Natural killer cell (primary cell): ENCODE data around the gene NDUFS6. TPM values are rescaled to one million over a fixed set of nuclear protein-coding genes. Genes with fewer than 3 reads are reported as not detected.

Source experiments
- ATAC-seq, 3 donors: fragments of 150-1000 bp in 2 of 3; fragments of 200-7000 bp in 1 of 3; cut with Tn5 transposase; 1 replicate in 1 of 3; 2 replicates in 2 of 3; pipeline ENCODE4 v1.10.0; 2021; ENCODE audit warnings: mild to moderate bottlenecking in 2 of 3, moderate library complexity in 2 of 3
- DNase-seq, 2 donors: peaks; one replicate each; pipeline versions ENCODE4 v3.0.0 to v3.0.0-alpha.2; 2013 to 2021; ENCODE audit warnings: mixed read lengths in 1 of 2
- H3K27ac ChIP-seq: one replicate; pipeline ENCODE4 v1.5.1; 2013; ENCODE audit warnings: mild to moderate bottlenecking, low read length
- H3K27me3 ChIP-seq: one replicate; pipeline ENCODE4 v1.6.1; 2013; ENCODE audit warnings: low read length; ENCODE audit not compliant: control insufficient read depth, insufficient read depth
- H3K36me3 ChIP-seq: one replicate; pipeline ENCODE4 v1.6.1; 2013; ENCODE audit warnings: low read length; ENCODE audit not compliant: control insufficient read depth, insufficient read depth
- H3K4me1 ChIP-seq: one replicate; pipeline ENCODE4 v1.6.1; 2013; ENCODE audit warnings: low read length; ENCODE audit not compliant: control insufficient read depth, insufficient read depth
- H3K4me3 ChIP-seq: one replicate; pipeline ENCODE4 v1.5.1; 2013; ENCODE audit warnings: low read length
- H3K9me3 ChIP-seq: one replicate; pipeline ENCODE4 v1.6.1; 2013; ENCODE audit warnings: low read length; ENCODE audit not compliant: control insufficient read depth, insufficient read depth
- H3K27ac Mint-ChIP-seq, 2 donors: one replicate each; pipeline ENCODE4 v1.8.0; 2022; ENCODE audit warnings: mild to moderate bottlenecking in 2 of 2, mixed read lengths in 2 of 2, moderate library complexity in 1 of 2
- H3K27me3 Mint-ChIP-seq, 2 donors: one replicate each; pipeline ENCODE4 v1.8.0; 2022; ENCODE audit warnings: low read depth in 2 of 2, mixed read lengths in 2 of 2
- H3K36me3 Mint-ChIP-seq: one replicate; pipeline ENCODE4 v1.8.0; 2022; ENCODE audit warnings: mixed read lengths
- H3K4me1 Mint-ChIP-seq, 2 donors: one replicate each; pipeline ENCODE4 v1.8.0; 2022; ENCODE audit warnings: mixed read lengths in 2 of 2
- H3K4me3 Mint-ChIP-seq: one replicate; pipeline ENCODE4 v1.8.0; 2022; ENCODE audit warnings: mild to moderate bottlenecking, moderate library complexity, mixed read lengths
- H3K9me3 Mint-ChIP-seq, 2 donors: one replicate each; pipeline ENCODE4 v1.8.0; 2022; ENCODE audit warnings: mixed read lengths in 2 of 2
- WGBS: methylation state at CpG from one replicate; pipeline ENCODE4 v1.1.7; 2013; ENCODE audit warnings: missing lambda C conversion rate; ENCODE audit not compliant: insufficient coverage; 5-methylcytosine and 5-hydroxymethylcytosine counted together
- intact Hi-C: fragments of 100-400 bp; cut with micrococcal nuclease; formaldehyde crosslinking; loops from one replicate; pipeline ENCODE4 v1.14.2; 2022
- total RNA-seq, 4 donors: library from RNA; stranded (reverse); fragments of 120-200 nt in 1 of 4; gene quantifications; one replicate each; pipeline versions ENCODE4 v1.2.3 to v1.2.4, GENCODE V29; 2013 to 2022
- TF ChIP-seq, protein P1 (sequence below): fragments of 200-600 bp; IDR thresholded peaks from one replicate; pipeline ENCODE4 v1.8.0; 2022; ENCODE audit warnings: antibody characterized with exemption

Gene NDUFS6
- total RNA-seq, 3 donors from 2014 or later (not counting 1 experiment from before 2014, with no cell fraction given): 19.2 to 25.9 (median 22.5) TPM

DNA sequence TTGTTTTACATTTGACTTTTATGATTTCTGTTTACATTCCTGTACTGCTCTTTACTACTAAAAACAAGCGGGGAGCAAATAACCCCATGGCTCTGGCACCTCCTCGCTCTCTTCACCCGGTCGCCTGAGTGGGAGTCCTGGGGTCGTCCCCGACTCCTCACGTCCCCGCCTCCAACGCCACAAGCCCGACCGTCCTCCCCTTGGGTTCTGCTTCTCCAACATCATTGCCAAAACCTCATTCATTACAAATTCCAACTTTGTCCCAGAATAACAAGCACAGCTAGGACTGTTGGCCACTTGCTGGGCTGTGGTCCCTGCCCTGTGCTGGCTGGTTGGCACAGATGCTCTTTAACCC is 36.6 kb upstream of the NDUFS6 start:
- no peak overlapping the region for H3K4me3 ChIP-seq
- DNase-seq (no peak), ATAC-seq (no peak)
- Mint-ChIP-seq H3K4me1 (no peaks in the 10 kb centered on the region), H3K27me3 (peaks cover 0 to 17% of the 10 kb centered on the region in 2 donors), H3K9me3 (no peaks in the 10 kb centered on the region), H3K36me3 (no peaks in the 10 kb centered on the region), H3K27ac (no peak overlapping the region), H3K4me3 (no peak overlapping the region)
- intact Hi-C loops: no loop called here
- no peak overlapping the region for H3K27ac ChIP-seq
- WGBS: 91% methylated on average over 11 of the region's 11 CpGs
- H3K27me3 ChIP-seq: no peaks in the 10 kb centered on the region
- no peaks in the 10 kb centered on the region for H3K9me3 ChIP-seq
- no peaks in the 10 kb centered on the region for H3K4me1 ChIP-seq
- H3K36me3 ChIP-seq: no peaks in the 10 kb centered on the region
- TF ChIP-seq, protein P1, sequence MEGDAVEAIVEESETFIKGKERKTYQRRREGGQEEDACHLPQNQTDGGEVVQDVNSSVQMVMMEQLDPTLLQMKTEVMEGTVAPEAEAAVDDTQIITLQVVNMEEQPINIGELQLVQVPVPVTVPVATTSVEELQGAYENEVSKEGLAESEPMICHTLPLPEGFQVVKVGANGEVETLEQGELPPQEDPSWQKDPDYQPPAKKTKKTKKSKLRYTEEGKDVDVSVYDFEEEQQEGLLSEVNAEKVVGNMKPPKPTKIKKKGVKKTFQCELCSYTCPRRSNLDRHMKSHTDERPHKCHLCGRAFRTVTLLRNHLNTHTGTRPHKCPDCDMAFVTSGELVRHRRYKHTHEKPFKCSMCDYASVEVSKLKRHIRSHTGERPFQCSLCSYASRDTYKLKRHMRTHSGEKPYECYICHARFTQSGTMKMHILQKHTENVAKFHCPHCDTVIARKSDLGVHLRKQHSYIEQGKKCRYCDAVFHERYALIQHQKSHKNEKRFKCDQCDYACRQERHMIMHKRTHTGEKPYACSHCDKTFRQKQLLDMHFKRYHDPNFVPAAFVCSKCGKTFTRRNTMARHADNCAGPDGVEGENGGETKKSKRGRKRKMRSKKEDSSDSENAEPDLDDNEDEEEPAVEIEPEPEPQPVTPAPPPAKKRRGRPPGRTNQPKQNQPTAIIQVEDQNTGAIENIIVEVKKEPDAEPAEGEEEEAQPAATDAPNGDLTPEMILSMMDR: no peak

DNA sequence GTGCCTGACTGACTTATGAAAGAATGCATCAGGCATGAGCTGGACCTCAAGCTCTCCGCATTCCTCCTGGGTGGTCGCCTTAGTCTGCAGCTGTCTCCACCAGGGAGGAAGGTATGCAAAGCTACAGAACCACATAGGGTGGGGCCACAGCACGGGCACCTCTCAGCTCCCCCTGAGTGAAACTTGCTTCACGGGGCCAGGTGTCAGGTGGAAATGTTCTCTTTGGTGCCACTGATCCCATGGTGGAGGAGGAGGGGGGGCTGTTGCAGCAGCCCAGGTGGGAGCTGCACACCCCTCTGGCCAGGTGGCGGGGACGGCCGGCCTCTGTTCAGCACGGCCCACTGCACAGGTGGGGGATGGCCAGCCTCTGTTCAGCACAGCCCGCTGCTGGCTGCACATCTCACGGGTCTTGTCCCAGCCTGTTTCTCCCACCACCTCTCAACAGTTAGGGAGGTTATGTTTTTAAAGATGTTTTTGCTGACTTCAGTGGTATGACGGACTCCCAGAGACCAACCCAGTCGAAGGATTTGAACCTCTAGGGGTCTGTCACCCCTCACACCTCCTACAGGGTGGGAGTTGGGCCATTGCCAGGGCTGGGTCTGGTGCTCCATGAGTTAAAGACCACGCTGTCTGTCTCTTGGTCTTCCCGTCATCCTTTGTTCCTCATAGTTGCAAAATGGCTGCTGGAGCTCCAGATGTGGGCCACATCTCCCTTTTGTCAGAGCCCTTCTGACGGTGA is 35.9 kb upstream of the NDUFS6 start:
- WGBS: 87% methylated on average over 14 of the region's 15 CpGs
- intact Hi-C loops: no loop called here
- no peaks in the 10 kb centered on the region for H3K9me3 ChIP-seq
- no peak overlapping the region for H3K4me3 Mint-ChIP-seq
- H3K27ac ChIP-seq: no peak overlapping the region
- H3K9me3 Mint-ChIP-seq: no peaks in the 10 kb centered on the region
- no peaks in the 10 kb centered on the region for H3K36me3 ChIP-seq
- TF ChIP-seq, protein P1: no peak
- no peaks in the 10 kb centered on the region for H3K4me1 ChIP-seq
- no peak overlapping the region for H3K27ac Mint-ChIP-seq
- H3K4me1 Mint-ChIP-seq: no peaks in the 10 kb centered on the region
- H3K4me3 ChIP-seq: no peak overlapping the region
- ATAC-seq (no peak), DNase-seq (no peak)
- peaks cover 0 to 17% of the 10 kb centered on the region in 2 donors for H3K27me3 Mint-ChIP-seq
- H3K36me3 Mint-ChIP-seq: no peaks in the 10 kb centered on the region
- H3K27me3 ChIP-seq: no peaks in the 10 kb centered on the region

DNA sequence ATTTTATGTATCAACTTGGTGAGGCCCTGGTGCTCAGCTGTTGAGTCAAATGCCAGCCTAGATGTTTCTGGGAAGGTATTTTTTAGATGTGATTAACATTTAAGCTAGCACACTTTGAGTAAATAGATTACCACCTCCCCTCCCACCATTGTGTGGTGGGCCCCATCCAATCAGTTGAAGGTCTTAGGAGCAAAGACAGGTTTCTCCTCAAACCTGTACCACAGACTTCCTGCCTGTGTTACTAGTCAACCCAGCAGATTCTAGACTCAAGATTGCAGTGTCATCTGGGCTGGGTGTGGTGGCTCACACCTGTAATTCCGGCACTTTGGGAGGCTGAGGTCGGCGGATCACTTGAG is 35.3 kb upstream of the NDUFS6 start:
- no peaks in the 10 kb centered on the region for H3K4me1 ChIP-seq
- no peak overlapping the region for H3K27ac ChIP-seq
- WGBS: 83% methylated on average over 3 of the region's 3 CpGs
- intact Hi-C loops: no loop called here
- Mint-ChIP-seq H3K27me3 (peaks cover 4 to 19% of the 10 kb centered on the region in 2 donors), H3K9me3 (no peaks in the 10 kb centered on the region), H3K4me3 (no peak overlapping the region), H3K36me3 (no peaks in the 10 kb centered on the region), H3K4me1 (no peaks in the 10 kb centered on the region), H3K27ac (no peak overlapping the region)
- no peaks in the 10 kb centered on the region for H3K36me3 ChIP-seq
- H3K9me3 ChIP-seq: no peaks in the 10 kb centered on the region
- TF ChIP-seq, protein P1: no peak
- DNase-seq: no peak
- no peak for ATAC-seq
- H3K27me3 ChIP-seq: no peaks in the 10 kb centered on the region
- H3K4me3 ChIP-seq: no peak overlapping the region
